Mesenchymal stem cell (in vitro differentiated cells and primary cell): ENCODE measurements around the gene PRSS50.

Experiments
- DNase-seq: peaks from one replicate; pipeline ENCODE4 v3.0.0-alpha.2; 2013
- H2AFZ ChIP-seq: one replicate; pipeline ENCODE4 v1.6.1; 2013; ENCODE audit warnings: low read depth, mild to moderate bottlenecking, control low read depth, inconsistent platforms, low read length, moderate library complexity
- H2AK5ac ChIP-seq: 2 replicates; pipeline ENCODE4 v1.6.1; 2013; ENCODE audit warnings: low read length, moderate library complexity, mild to moderate bottlenecking, inconsistent platforms; ENCODE audit not compliant: severe bottlenecking
- H2BK120ac ChIP-seq: one replicate; pipeline ENCODE4 v1.6.1; 2013; ENCODE audit warnings: low read depth, mild to moderate bottlenecking, inconsistent platforms, low read length, moderate library complexity
- H2BK12ac ChIP-seq, 2 experiments: one replicate each; pipeline ENCODE4 v1.6.1; 2013; ENCODE audit warnings: inconsistent platforms in 2 of 2, low read length in 2 of 2, mild to moderate bottlenecking in 2 of 2, moderate library complexity in 2 of 2, control low read depth in 1 of 2
- H2BK15ac ChIP-seq: one replicate; pipeline ENCODE4 v1.6.1; 2013; ENCODE audit warnings: mild to moderate bottlenecking, low read depth, inconsistent platforms; ENCODE audit not compliant: poor library complexity, severe bottlenecking
- H2BK5ac ChIP-seq: 2 replicates; pipeline ENCODE4 v1.6.1; 2013; ENCODE audit warnings: low read depth, mild to moderate bottlenecking, low read length, control low read depth, inconsistent platforms; ENCODE audit not compliant: poor library complexity, severe bottlenecking
- H3K14ac ChIP-seq, 2 experiments: one replicate each; pipeline ENCODE4 v1.6.1; 2013; ENCODE audit warnings: inconsistent platforms in 2 of 2, low read length in 2 of 2, control low read depth in 1 of 2, mild to moderate bottlenecking in 1 of 2, moderate library complexity in 1 of 2
- H3K18ac ChIP-seq, 2 experiments: one replicate each; pipeline ENCODE4 v1.6.1; 2013; ENCODE audit warnings: inconsistent platforms in 2 of 2, low read length in 2 of 2, control low read depth in 1 of 2, low read depth in 1 of 2, mild to moderate bottlenecking in 1 of 2
- H3K23ac ChIP-seq, 2 experiments: one replicate each; pipeline ENCODE4 v1.6.1; 2013; ENCODE audit warnings: inconsistent platforms in 2 of 2, low read length in 2 of 2, mild to moderate bottlenecking in 2 of 2, moderate library complexity in 2 of 2, control low read depth in 1 of 2
- H3K27ac ChIP-seq: 2 replicates; pipeline ENCODE4 v1.5.1; 2013; ENCODE audit warnings: mild to moderate bottlenecking, moderate library complexity, low read length, control low read depth, inconsistent platforms; ENCODE audit not compliant: poor library complexity, severe bottlenecking
- H3K27me3 ChIP-seq, 2 experiments: 2 replicates each; pipeline versions ENCODE4 v1.6.1 to v1.7.0; 2013; ENCODE audit warnings: low read length in 2 of 2, mild to moderate bottlenecking in 2 of 2, moderate library complexity in 2 of 2, control low read depth in 1 of 2, inconsistent platforms in 1 of 2; ENCODE audit not compliant: control insufficient read depth in 1 of 2, insufficient read depth in 1 of 2
- H3K36me3 ChIP-seq, 2 experiments: 2 replicates each; pipeline versions ENCODE4 v1.6.1 to v1.7.0; 2013; ENCODE audit warnings: low read length in 2 of 2, control low read depth in 1 of 2, inconsistent platforms in 1 of 2, low read depth in 1 of 2, mild to moderate bottlenecking in 1 of 2; ENCODE audit not compliant: insufficient read depth in 2 of 2, control insufficient read depth in 1 of 2
- H3K4ac ChIP-seq, 2 experiments: one replicate each; pipeline ENCODE4 v1.6.1; 2013; ENCODE audit warnings: inconsistent platforms in 2 of 2, low read length in 2 of 2, mild to moderate bottlenecking in 2 of 2, moderate library complexity in 2 of 2, control low read depth in 1 of 2, low read depth in 1 of 2
- H3K4me1 ChIP-seq: 2 replicates; pipeline ENCODE4 v1.6.1; 2013; ENCODE audit warnings: low read depth, low read length, control low read depth; ENCODE audit not compliant: control insufficient read depth, insufficient read depth
- H3K4me2 ChIP-seq: 2 replicates; pipeline ENCODE4 v1.6.1; 2013; ENCODE audit warnings: low read length, mild to moderate bottlenecking, inconsistent platforms; ENCODE audit not compliant: poor library complexity, severe bottlenecking
- H3K4me3 ChIP-seq, 2 experiments: 2 replicates each; pipeline versions ENCODE4 v1.5.1 to v1.7.0; 2013; ENCODE audit warnings: low read length in 2 of 2, mild to moderate bottlenecking in 2 of 2, control low read depth in 1 of 2, low read depth in 1 of 2; ENCODE audit not compliant: insufficient read depth in 1 of 2
- H3K79me1 ChIP-seq: replicated peaks from 2 replicates; pipeline ENCODE4 v1.6.1; 2013; ENCODE audit warnings: mild to moderate bottlenecking, control low read depth, low read length, inconsistent platforms; ENCODE audit not compliant: poor library complexity, severe bottlenecking
- H3K9ac ChIP-seq: 2 replicates; pipeline ENCODE4 v1.7.0; 2013; ENCODE audit warnings: mild to moderate bottlenecking, low read length, moderate library complexity
- H3K9me3 ChIP-seq: 2 replicates; pipeline ENCODE4 v1.7.0; 2013; ENCODE audit warnings: mild to moderate bottlenecking, low read length; ENCODE audit not compliant: control insufficient read depth
- H4K8ac ChIP-seq: one replicate; pipeline ENCODE4 v1.6.1; 2013; ENCODE audit warnings: inconsistent platforms, mild to moderate bottlenecking, low read length, moderate library complexity
- H4K91ac ChIP-seq: one replicate; pipeline ENCODE4 v1.6.1; 2013; ENCODE audit warnings: mild to moderate bottlenecking, low read length, inconsistent platforms
- WGBS: methylation state at CpG from one replicate; pipeline ENCODE4 v1.1.7; 2013; ENCODE audit warnings: mixed read lengths; 5-methylcytosine and 5-hydroxymethylcytosine counted together

The PRSS50 gene

GRCh38 chr3:46695177-46695961, 22.3 kb downstream of the PRSS50 start:
- H3K4ac ChIP-seq = no peak overlapping the region
- H2BK5ac ChIP-seq = no peak overlapping the region
- peaks cover 33% of the 10 kb centered on the region for H3K4me1 ChIP-seq
- H4K91ac ChIP-seq = no peak overlapping the region
- H3K18ac ChIP-seq = no peak overlapping the region
- 68% methylated on average over 11 of the region's 11 CpGs for WGBS
- no peaks in the 10 kb centered on the region for H3K79me1 ChIP-seq
- no peak overlapping the region for H3K14ac ChIP-seq
- H2BK120ac ChIP-seq = no peak overlapping the region
- H4K8ac ChIP-seq = no peak overlapping the region
- no peak overlapping the region for H3K23ac ChIP-seq
- no peak overlapping the region for H2AK5ac ChIP-seq
- no peak overlapping the region for H2AFZ ChIP-seq
- no peak overlapping the region for H3K4me2 ChIP-seq
- H3K9ac ChIP-seq = no peak overlapping the region
- no peak for DNase-seq
- peaks cover 11 to 22% of the 10 kb centered on the region in 2 experiments for H3K27me3 ChIP-seq
- no peak overlapping the region for H3K27ac ChIP-seq
- no peak overlapping the region for H3K4me3 ChIP-seq
- no peak overlapping the region for H2BK15ac ChIP-seq
- H2BK12ac ChIP-seq = no peak overlapping the region
- no peaks in the 10 kb centered on the region for H3K9me3 ChIP-seq
- H3K36me3 ChIP-seq = no peaks in the 10 kb centered on the region

- H3K18ac ChIP-seq = no peak overlapping the region
- no peak overlapping the region for H3K23ac ChIP-seq
- no peak overlapping the region for H2BK12ac ChIP-seq
- H2BK120ac ChIP-seq = no peak overlapping the region
- no peak overlapping the region for H2AFZ ChIP-seq
- H3K9me3 ChIP-seq = no peaks in the 10 kb centered on the region
- no peak overlapping the region for H2BK15ac ChIP-seq
- no peak overlapping the region for H4K8ac ChIP-seq
- no peak overlapping the region for H3K4me2 ChIP-seq
- no peak overlapping the region for H3K14ac ChIP-seq
- no peaks in the 10 kb centered on the region for H3K36me3 ChIP-seq
- H4K91ac ChIP-seq = no peak overlapping the region
- peaks cover 8 to 29% of the 10 kb centered on the region in 2 experiments for H3K27me3 ChIP-seq
- H3K9ac ChIP-seq = no peak overlapping the region
- no peak overlapping the region for H3K4me3 ChIP-seq
- no peak for DNase-seq
- peaks cover 33% of the 10 kb centered on the region for H3K4me1 ChIP-seq
- H2BK5ac ChIP-seq = no peak overlapping the region
- no peak overlapping the region for H3K27ac ChIP-seq
- no peaks in the 10 kb centered on the region for H3K79me1 ChIP-seq
- 100% methylated on average over 3 of the region's 3 CpGs for WGBS
- no peak overlapping the region for H3K4ac ChIP-seq
- H2AK5ac ChIP-seq = no peak overlapping the region
These were observed 23.1 kb downstream of the PRSS50 start for GRCh38 chr3:46694520-46694919.

DNA sequence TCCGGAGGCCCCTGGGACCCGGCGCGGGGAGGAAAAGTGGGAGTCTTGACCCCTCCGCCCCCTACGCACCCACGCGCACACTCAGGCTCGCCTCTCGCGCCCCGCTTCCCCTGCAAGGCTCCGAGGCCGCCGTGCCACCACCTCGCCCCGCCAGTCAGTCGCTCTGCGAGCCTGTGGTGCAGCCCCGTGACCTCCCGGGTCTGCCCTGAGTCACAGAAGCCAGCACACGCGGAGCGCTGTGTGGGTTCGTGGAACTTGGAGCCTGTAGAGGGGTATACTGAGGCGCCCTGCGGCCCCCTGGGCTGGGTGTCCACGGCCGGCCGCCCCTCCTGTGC, 23.8 kb downstream of the PRSS50 start:
- Histone ChIP-seq H3K9ac (peak overlapping the region; percentile 55), H4K8ac (no peak overlapping the region), H3K4ac (no peak overlapping the region), H2BK12ac (no peak overlapping the region), H3K4me1 (peaks cover 33% of the 10 kb centered on the region), H3K9me3 (no peaks in the 10 kb centered on the region), H2BK15ac (no peak overlapping the region), H2AK5ac (no peak overlapping the region), H3K4me2 (peak overlapping the region; percentile 70), H3K79me1 (no peaks in the 10 kb centered on the region), H3K36me3 (no peaks in the 10 kb centered on the region), H3K14ac (peak overlapping the region in 1 of 2 experiments; percentile 51), H2AFZ (peak overlapping the region; percentile 46), H3K27me3 (peaks cover 8 to 33% of the 10 kb centered on the region in 2 experiments), H4K91ac (no peak overlapping the region), H3K4me3 (peak overlapping the region; percentile 22 to 65), H3K27ac (no peak overlapping the region), H3K23ac (no peak overlapping the region), H2BK120ac (no peak overlapping the region), H2BK5ac (no peak overlapping the region), H3K18ac (peak overlapping the region in 1 of 2 experiments; percentile 67)
- DNase-seq = no peak
- WGBS = 49% methylated on average over 30 of the region's 30 CpGs

DNA sequence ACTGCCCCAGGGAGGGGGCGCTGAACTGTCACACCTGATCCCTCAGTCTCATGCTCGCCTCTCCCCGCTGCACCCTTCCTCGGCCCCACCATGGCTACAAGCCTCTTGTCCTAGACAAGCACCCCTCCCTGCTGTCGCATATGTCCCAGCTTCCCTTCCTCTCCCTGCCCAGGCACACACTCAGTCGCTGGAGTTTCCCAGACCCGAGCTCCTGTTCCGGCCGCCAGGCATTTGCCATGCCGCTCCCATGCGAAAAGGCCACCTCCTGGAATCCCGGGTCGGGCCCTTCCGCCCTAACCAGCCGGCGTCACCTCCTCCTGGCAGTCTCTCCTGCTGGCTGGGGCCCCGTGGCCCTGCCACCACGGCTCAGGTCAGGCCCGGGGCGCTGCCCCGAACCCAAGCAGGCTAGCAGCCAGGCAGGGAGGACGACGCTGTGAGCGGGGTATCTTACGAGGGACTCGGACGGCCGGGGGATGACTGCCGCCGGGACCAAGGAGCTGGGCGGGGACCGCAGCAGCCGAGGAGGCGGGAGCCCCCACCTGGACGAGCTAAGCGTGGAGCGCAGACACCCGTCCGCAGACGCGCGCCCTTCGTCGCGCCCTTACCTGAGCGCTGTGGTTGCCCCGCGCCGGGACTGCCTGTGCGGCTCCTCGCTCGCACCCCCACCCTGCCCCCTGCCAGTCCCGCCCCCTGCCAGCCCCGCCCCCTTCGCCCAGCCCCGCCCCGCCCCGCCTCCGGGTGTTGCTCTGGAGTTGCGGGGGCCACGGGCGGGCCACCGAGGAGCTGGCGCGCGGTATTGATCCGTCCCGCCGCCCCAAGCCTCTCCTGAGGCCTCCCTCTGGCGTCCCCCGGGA, 24.4 kb downstream of the PRSS50 start, which contains the start of gene ALS2CL:
ALS2CL (minus strand) TSS at position 642 of the 854 bp plus-strand sequence. CDS start 4,239 bp downstream, outside the sequence.
- Histone ChIP-seq H3K79me1 (no peaks in the 10 kb centered on the region), H4K91ac (peak within 1 kb of the TSS; percentile 19), H2BK5ac (no peak within 1 kb of the TSS), H2AFZ (peak within 1 kb of the TSS; percentile 46), H3K4me1 (peaks cover 33% of the 10 kb centered on the region), H3K9ac (peak within 1 kb of the TSS; percentile 75), H2BK15ac (peak within 1 kb of the TSS; percentile 26), H3K4me2 (peak within 1 kb of the TSS; percentile 77), H3K27ac (no peak within 1 kb of the TSS), H3K18ac (peak within 1 kb of the TSS in 1 of 2 experiments; percentile 67), H3K4ac (no peak within 1 kb of the TSS), H3K27me3 (peaks cover 8 to 33% of the 10 kb centered on the region in 2 experiments), H2AK5ac (no peak within 1 kb of the TSS), H3K23ac (no peak within 1 kb of the TSS), H3K14ac (peak within 1 kb of the TSS in 1 of 2 experiments; percentile 51), H3K9me3 (no peaks in the 10 kb centered on the region), H4K8ac (peak within 1 kb of the TSS; percentile 79), H2BK12ac (no peak within 1 kb of the TSS), H3K4me3 (peak within 1 kb of the TSS; percentile 55 to 80), H2BK120ac (no peak within 1 kb of the TSS), H3K36me3 (no peaks in the 10 kb centered on the region)
- WGBS = under 1% methylated on average over 47 of the region's 71 CpGs
- peak; percentile 57 for DNase-seq
